Sigmoid colon (tissue), 7 donors: Measurements from ENCODE around the gene EFHC2. TPM values are rescaled to one million over a fixed set of nuclear protein-coding genes. Genes with fewer than 3 reads are reported as not detected.

Experiments used
- DNase-seq: peaks from one replicate; pipeline ENCODE4 v3.0.0-alpha.2; 2019
- H3K27ac ChIP-seq, 4 donors: fragments of 200-600 bp; sonication (generic); one replicate each; pipeline ENCODE4 v1.5.1; 2016 to 2019; ENCODE audit warnings: mild to moderate bottlenecking in 1 of 4
- H3K27me3 ChIP-seq, 3 donors: fragments of 200-600 bp; sonication (generic); one replicate each; pipeline ENCODE4 v1.5.1; 2019; ENCODE audit warnings: mild to moderate bottlenecking in 1 of 3
- H3K36me3 ChIP-seq, 4 donors: fragments of 200-600 bp; sonication (generic); one replicate each; pipeline ENCODE4 v1.5.1; 2016 to 2019
- H3K4me1 ChIP-seq, 4 donors: fragments of 200-600 bp; sonication (generic); one replicate each; pipeline ENCODE4 v1.5.1; 2017 to 2019
- H3K4me3 ChIP-seq, 4 donors: fragments of 200-600 bp; sonication (generic); one replicate each; pipeline ENCODE4 v1.5.1; 2017 to 2019; ENCODE audit warnings: mild to moderate bottlenecking in 2 of 4, moderate library complexity in 1 of 4
- H3K9me3 ChIP-seq, 4 donors: fragments of 200-600 bp in 3 of 4; sonication (generic) in 3 of 4; one replicate each; pipeline versions ENCODE4 v1.5.1 to v1.6.1; 2013 to 2019
- EP300 ChIP-seq, 4 donors: sonication (generic); formaldehyde crosslinking; IDR thresholded peaks; one replicate each; pipeline ENCODE4 v1.6.1; 2017; ENCODE audit warnings: antibody characterized with exemption in 4 of 4
- POLR2A ChIP-seq, 2 donors: fragments of 450-650 bp; IDR thresholded peaks; one replicate each; pipeline ENCODE4 v1.6.1; 2016; ENCODE audit warnings: antibody characterized with exemption in 2 of 2, mild to moderate bottlenecking in 2 of 2, moderate library complexity in 2 of 2
- POLR2AphosphoS5 ChIP-seq, 4 donors: sonication (generic); formaldehyde crosslinking; IDR thresholded peaks; one replicate each; pipeline ENCODE4 v1.6.1; 2017; ENCODE audit warnings: antibody characterized with exemption in 4 of 4
- WGBS, 2 donors: extraction: QIAGEN DNeasy Blood & Tissue Kit; methylation state at CpG; one replicate each; pipeline ENCODE4 v1.1.7; 2013; 5-methylcytosine and 5-hydroxymethylcytosine counted together
- intact Hi-C: fragments of 100-400 bp; cut with DNase I; formaldehyde crosslinking; loops from one replicate; pipeline ENCODE4 v1.15.1; 2023
- polyA plus RNA-seq, 3 donors: library from polyadenylated mRNA; stranded (reverse); fragments of 200-250 nt; gene quantifications; one replicate each; pipeline ENCODE4 v1.2.3, GENCODE V29; 2013
- total RNA-seq, 4 donors: library from RNA; depleted of rRNA; stranded (reverse); fragments of >200 nt; gene quantifications; one replicate each; pipeline ENCODE4 v1.1.0, GENCODE V29; 2016
- TF ChIP-seq, protein P1 (sequence below), 4 experiments: fragments of 450-650 bp in 3 of 4; fragments of 200-600 bp in 1 of 4; IDR thresholded peaks; one replicate each; pipeline ENCODE4 v1.5.1; 2016 to 2019; ENCODE audit warnings: antibody characterized with exemption in 4 of 4, mild to moderate bottlenecking in 3 of 4, moderate library complexity in 2 of 4
- donor health status: healthy with polysubstance abuse.
- donor health status: Bipolar disorder and iron deficiency.
- donor health status: healthy.

Gene EFHC2
- total and polyA plus RNA-seq, 7 donors = 1.1 to 3.2 (median 2.6) TPM

DNA sequence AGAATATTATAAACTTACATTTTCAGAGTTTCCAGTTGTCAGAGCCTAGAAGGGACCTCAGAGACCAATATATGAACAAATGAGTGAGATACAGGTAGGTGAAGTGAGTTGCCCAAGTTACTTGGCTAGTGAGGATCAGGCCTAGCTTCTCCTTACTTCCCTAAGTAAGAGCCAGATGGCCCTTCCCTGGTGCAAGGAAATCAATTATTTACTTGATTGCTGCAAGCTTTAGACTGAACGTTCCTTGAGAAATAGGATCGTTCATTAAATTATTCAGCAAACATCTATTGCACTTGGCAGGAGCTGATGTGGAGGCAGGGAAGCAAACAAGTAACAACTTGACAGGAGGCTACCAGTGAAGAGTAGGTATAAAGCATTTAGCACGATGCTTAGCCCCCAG lies 117.8 kb downstream of the EFHC2 start:
- DNase-seq = no peak

DNA sequence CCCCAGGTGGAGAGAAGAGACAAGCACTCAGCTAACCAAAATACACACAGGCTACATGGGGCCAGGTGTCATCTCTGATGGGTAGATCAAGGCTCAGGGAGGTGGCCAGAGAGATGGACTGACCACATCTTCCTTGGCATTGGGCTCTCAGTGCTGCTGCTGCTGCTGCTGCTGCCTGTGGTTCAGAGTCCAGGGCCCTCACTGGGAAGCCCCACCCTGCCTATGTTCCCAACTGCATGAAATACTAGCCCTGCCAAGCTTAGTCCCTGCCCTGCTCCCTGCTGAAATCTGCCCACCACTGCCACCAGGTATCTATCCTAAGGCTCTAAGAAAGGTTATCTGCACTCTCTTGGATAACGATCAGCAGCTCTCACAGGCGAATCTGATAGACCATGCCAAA lies 118.7 kb downstream of the EFHC2 start:
- 23 to 73% methylated on average over 2 of the region's 2 CpGs for WGBS, 2 donors
- DNase-seq = no peak
- no peaks in the 10 kb centered on the region for H3K36me3 ChIP-seq
- H3K9me3 ChIP-seq = no peaks in the 10 kb centered on the region
- TF ChIP-seq, protein P1, sequence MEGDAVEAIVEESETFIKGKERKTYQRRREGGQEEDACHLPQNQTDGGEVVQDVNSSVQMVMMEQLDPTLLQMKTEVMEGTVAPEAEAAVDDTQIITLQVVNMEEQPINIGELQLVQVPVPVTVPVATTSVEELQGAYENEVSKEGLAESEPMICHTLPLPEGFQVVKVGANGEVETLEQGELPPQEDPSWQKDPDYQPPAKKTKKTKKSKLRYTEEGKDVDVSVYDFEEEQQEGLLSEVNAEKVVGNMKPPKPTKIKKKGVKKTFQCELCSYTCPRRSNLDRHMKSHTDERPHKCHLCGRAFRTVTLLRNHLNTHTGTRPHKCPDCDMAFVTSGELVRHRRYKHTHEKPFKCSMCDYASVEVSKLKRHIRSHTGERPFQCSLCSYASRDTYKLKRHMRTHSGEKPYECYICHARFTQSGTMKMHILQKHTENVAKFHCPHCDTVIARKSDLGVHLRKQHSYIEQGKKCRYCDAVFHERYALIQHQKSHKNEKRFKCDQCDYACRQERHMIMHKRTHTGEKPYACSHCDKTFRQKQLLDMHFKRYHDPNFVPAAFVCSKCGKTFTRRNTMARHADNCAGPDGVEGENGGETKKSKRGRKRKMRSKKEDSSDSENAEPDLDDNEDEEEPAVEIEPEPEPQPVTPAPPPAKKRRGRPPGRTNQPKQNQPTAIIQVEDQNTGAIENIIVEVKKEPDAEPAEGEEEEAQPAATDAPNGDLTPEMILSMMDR (IDR thresholded peaks at IDR 0.05) = no peak
- no peak for TF ChIP-seq EP300 (IDR thresholded peaks at IDR 0.05)
- TF ChIP-seq POLR2AphosphoS5 (IDR thresholded peaks at IDR 0.05) = no peak
- no peak for TF ChIP-seq POLR2A (IDR thresholded peaks at IDR 0.05)
- intact Hi-C loops = no loop called here
- H3K27me3 ChIP-seq = no peaks in the 10 kb centered on the region
- H3K27ac ChIP-seq = no peak overlapping the region
- no peak overlapping the region for H3K4me3 ChIP-seq
- H3K4me1 ChIP-seq = peaks cover 0 to 9% (median 0%) of the 10 kb centered on the region in 4 donors

More for the DNA sequence above, 117.8 kb downstream of the EFHC2 start:
- H3K27me3 ChIP-seq = no peaks in the 10 kb centered on the region
- intact Hi-C loops = no loop called here
- H3K9me3 ChIP-seq = no peaks in the 10 kb centered on the region
- H3K36me3 ChIP-seq = no peaks in the 10 kb centered on the region
- WGBS, 2 donors = 17 to 74% methylated on average over 3 of the region's 3 CpGs
- TF ChIP-seq POLR2A (IDR thresholded peaks at IDR 0.05) (no peak), EP300 (IDR thresholded peaks at IDR 0.05) (no peak), POLR2AphosphoS5 (IDR thresholded peaks at IDR 0.05) (no peak)
- TF ChIP-seq, protein P1 (IDR thresholded peaks at IDR 0.05) = no peak
- H3K4me1 ChIP-seq = peaks cover 0 to 9% (median 0%) of the 10 kb centered on the region in 4 donors
- no peak overlapping the region for H3K4me3 ChIP-seq
- H3K27ac ChIP-seq = no peak overlapping the region

DNA sequence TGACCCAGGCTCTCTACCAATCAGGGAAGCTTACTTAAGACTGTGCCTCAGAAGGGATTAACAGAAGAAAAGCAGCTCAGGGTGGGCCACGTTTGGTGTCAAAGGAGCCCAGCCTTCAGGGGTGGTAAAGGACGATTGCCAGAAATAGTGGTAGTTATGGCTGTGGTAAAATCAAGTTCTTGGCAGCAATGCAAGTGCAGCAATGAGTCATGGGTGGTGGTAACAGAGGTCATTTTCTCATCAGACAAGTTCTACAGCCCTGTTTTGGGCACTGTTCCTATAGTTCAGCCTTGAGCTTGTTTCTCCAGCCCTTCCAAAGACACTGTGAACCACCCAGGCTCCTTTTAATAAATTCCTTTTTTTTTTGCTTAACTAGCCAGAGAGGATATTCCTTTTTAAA lies 120.3 kb downstream of the EFHC2 start:
- H3K36me3 ChIP-seq = no peaks in the 10 kb centered on the region
- H3K27ac ChIP-seq = no peak overlapping the region
- no peak for TF ChIP-seq POLR2A (IDR thresholded peaks at IDR 0.05)
- no peak for TF ChIP-seq EP300 (IDR thresholded peaks at IDR 0.05)
- TF ChIP-seq, protein P1 (IDR thresholded peaks at IDR 0.05) = no peak
- TF ChIP-seq POLR2AphosphoS5 (IDR thresholded peaks at IDR 0.05) = no peak
- no peak for DNase-seq
- no peak overlapping the region for H3K4me3 ChIP-seq
- intact Hi-C loops = no loop called here
- WGBS, 2 donors = 5 to 62% methylated on average over 2 of the region's 2 CpGs
- no peaks in the 10 kb centered on the region for H3K9me3 ChIP-seq
- H3K27me3 ChIP-seq = no peaks in the 10 kb centered on the region
- H3K4me1 ChIP-seq = peaks cover 0 to 8% (median 0%) of the 10 kb centered on the region in 4 donors

DNA sequence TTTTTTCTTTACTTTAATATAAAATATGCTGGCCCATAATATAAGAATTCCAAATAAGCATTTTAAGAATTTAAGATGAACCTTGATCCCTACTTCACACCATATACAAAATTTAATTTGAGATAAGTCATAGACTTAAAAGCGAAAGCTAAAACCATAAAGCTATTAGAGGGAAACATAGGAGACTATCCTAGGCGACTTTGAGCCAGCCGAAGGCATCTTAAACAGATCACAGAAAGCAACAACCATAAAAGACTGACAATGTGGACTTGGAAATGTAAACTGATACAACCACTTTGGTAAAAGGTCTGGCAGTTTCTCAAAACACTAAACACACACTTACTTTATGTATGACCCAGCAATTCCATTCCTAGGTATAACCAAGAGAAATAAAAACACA lies 125.0 kb downstream of the EFHC2 start:
- Histone ChIP-seq H3K27ac (no peak overlapping the region), H3K4me1 (peaks cover 0 to under 1% (median 0%) of the 10 kb centered on the region in 4 donors), H3K36me3 (no peaks in the 10 kb centered on the region), H3K27me3 (no peaks in the 10 kb centered on the region), H3K4me3 (no peak overlapping the region), H3K9me3 (no peaks in the 10 kb centered on the region)
- 22 to 60% methylated on average over 3 of the region's 3 CpGs for WGBS, 2 donors
- intact Hi-C loops = no loop called here
- TF ChIP-seq, protein P1 (IDR thresholded peaks at IDR 0.05) = no peak
- TF ChIP-seq POLR2AphosphoS5 (IDR thresholded peaks at IDR 0.05) = no peak
- no peak for TF ChIP-seq EP300 (IDR thresholded peaks at IDR 0.05)
- TF ChIP-seq POLR2A (IDR thresholded peaks at IDR 0.05) = no peak
- DNase-seq = no peak

DNA sequence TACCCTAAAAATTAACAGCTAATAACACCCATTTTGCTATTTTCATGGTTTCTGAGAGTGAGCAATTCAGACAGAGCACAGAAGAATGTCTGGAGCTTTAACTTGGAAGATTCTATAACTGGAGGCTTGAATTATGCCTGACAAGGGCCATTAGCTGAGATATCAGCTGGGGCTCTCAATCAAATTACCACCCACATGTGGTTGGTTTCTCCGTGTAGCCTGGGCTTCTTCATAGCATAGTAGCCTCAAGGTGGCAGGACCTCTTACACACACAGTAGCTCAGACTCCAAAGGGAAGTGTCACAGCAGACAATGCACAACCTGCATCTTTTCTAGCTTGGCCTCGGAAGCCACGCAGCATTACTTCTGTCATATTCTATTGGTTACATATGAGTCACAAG lies 127.3 kb downstream of the EFHC2 start:
- no peaks in the 10 kb centered on the region for H3K27me3 ChIP-seq
- H3K9me3 ChIP-seq = no peaks in the 10 kb centered on the region
- no peak overlapping the region for H3K4me3 ChIP-seq
- intact Hi-C loops = no loop called here
- 94 to 95% methylated on average over 3 of the region's 3 CpGs for whole genome bisulfite sequencing, 2 donors
- H3K4me1 ChIP-seq = no peaks in the 10 kb centered on the region
- H3K36me3 ChIP-seq = no peaks in the 10 kb centered on the region
- no peak for DNase-seq
- no peak overlapping the region for H3K27ac ChIP-seq
- TF ChIP-seq POLR2AphosphoS5 (IDR thresholded peaks at IDR 0.05) (no peak), POLR2A (IDR thresholded peaks at IDR 0.05) (no peak), EP300 (IDR thresholded peaks at IDR 0.05) (no peak)
- TF ChIP-seq, protein P1 (IDR thresholded peaks at IDR 0.05) = no peak
